Heart right ventricle (tissue), 16 donors: Measurements from ENCODE around the gene PDHX. TPM values are rescaled to one million over a fixed set of nuclear protein-coding genes. Genes with fewer than 3 reads are reported as not detected.

Source experiments
- ATAC-seq, 8 donors: fragments of 200-7000 bp; cut with Tn5 transposase; one replicate each; pipeline ENCODE4 v1.9.1; 2020; ENCODE audit warnings: mild to moderate bottlenecking in 8 of 8, moderate library complexity in 8 of 8, moderate number of reproducible peaks in 1 of 8
- DNase-seq, 2 donors: peaks; one replicate each; pipeline ENCODE4 v3.0.0-alpha.2; 2020
- H3K27ac ChIP-seq, 10 donors: fragments of 200-600 bp; sonication (generic) in 2 of 10; one replicate each; pipeline versions ENCODE4 v1.5.0 to v1.8.0; 2020 to 2022; ENCODE audit warnings: mild to moderate bottlenecking in 3 of 10
- H3K27me3 ChIP-seq, 7 donors: fragments of 200-600 bp; one replicate each; pipeline ENCODE4 v1.8.0; 2021 to 2022; ENCODE audit warnings: mild to moderate bottlenecking in 2 of 7
- H3K36me3 ChIP-seq, 9 donors: fragments of 200-600 bp; sonication (generic) in 1 of 9; one replicate each; pipeline versions ENCODE4 v1.5.0 to v1.8.0; 2020 to 2022; ENCODE audit warnings: mild to moderate bottlenecking in 2 of 9
- H3K4me1 ChIP-seq, 9 donors: fragments of 200-600 bp; sonication (generic) in 1 of 9; one replicate each; pipeline versions ENCODE4 v1.5.0 to v1.8.0; 2020 to 2022; ENCODE audit warnings: mild to moderate bottlenecking in 4 of 9
- H3K4me3 ChIP-seq, 10 donors: fragments of 200-600 bp; sonication (generic) in 2 of 10; one replicate each; pipeline versions ENCODE4 v1.5.0 to v1.8.0; 2020 to 2022; ENCODE audit warnings: mild to moderate bottlenecking in 7 of 10, moderate library complexity in 2 of 10
- H3K9me3 ChIP-seq, 11 donors: fragments of 200-600 bp in 10 of 11; sonication (generic) in 2 of 11; one replicate each; pipeline versions ENCODE4 v1.5.0 to v1.8.0; 2013 to 2022; ENCODE audit warnings: mild to moderate bottlenecking in 2 of 11, control low read depth in 1 of 11, moderate library complexity in 1 of 11
- WGBS, 2 donors: extraction: QIAGEN DNeasy Blood & Tissue Kit; methylation state at CpG; one replicate each; pipeline ENCODE4 v1.1.7; 2013; ENCODE audit warnings: inconsistent platforms in 1 of 2; 5-methylcytosine and 5-hydroxymethylcytosine counted together
- intact Hi-C, 10 donors: fragments of 100-400 bp; cut with DNase I; formaldehyde crosslinking; loops; one replicate each; pipeline versions ENCODE4 v1.11.1 to v1.14.2; 2022
- microRNA-seq, 2 donors: library from miRNA; unstranded; fragments of <30 nt; microRNA quantifications; one replicate each; pipeline ENCODE4 v1.2.0, GENCODE V29; 2021
- polyA plus RNA-seq, 2 donors: library from polyadenylated mRNA; stranded (reverse); fragments of 200-250 nt; gene quantifications; one replicate each; pipeline ENCODE4 v1.2.3, GENCODE V29; 2013
- total RNA-seq, 10 donors: library from RNA; stranded (reverse); fragmentation: NEBNext Ultra II Directional in 3 of 10; extraction: Animal tissue kit (Norgen Biotek cat#: 25700) in 3 of 10; gene quantifications; one replicate each; pipeline versions ENCODE4 v1.2.1 to v1.2.4, GENCODE V29; 2021 to 2023
- TF ChIP-seq, protein P1 (sequence below), 9 donors: fragments of 200-600 bp; sonication (generic) in 2 of 9; IDR thresholded peaks; one replicate each; pipeline versions ENCODE4 v1.5.0 to v1.8.0; 2021 to 2022; ENCODE audit warnings: antibody characterized with exemption in 9 of 9, mild to moderate bottlenecking in 5 of 9, moderate library complexity in 1 of 9
- donor health status: Arrhythmogenic right ventricular cardiomyopathy.
- donor health status: ischemic (EF 13 %, LVEDD 7.1; RV severe dilation, severe dysfunction).
- donor health status: healthy with polysubstance abuse.
- donor health status: DM: no; HTN: yes; CAD: no.
- donor health status: DM: no; HTN: no; CAD: no.
- donor health status: ischemic (EF 25% LVEDD 6.9; RV normal size, moderate dysfunction).
- donor health status: ischemic (EF 25% LVEDD 5.7; RV mildly dilated, moderate dysfunction).
- donor health status: healthy.
- donor health status: DM: yes; HTN: yes; CAD: no.
- donor health status: Ischemic cardiomyopathy.
- donor health status: ischemic (EF 35%, LVEDD 5.7; RV mildly dilated, moderate dysfunction).
- donor health status: nonischemic (EF 11% LVEDD 7.7; RV severe dilation, severe dysfunction).
- donor health status: DM: yes; HTN: yes; CAD: no.
- donor health status: PGD.
- donor health status: ischemic (EF 29% LVEDD 5.4; RV normal size, mild dysfunction).
- donor health status: nonischemic (EF 23%, LVEDD 6.1; RV moderate dilation, normal function).

The PDHX gene
- total and polyA plus RNA-seq, 12 donors = 52.7 to 203 (median 171) TPM

DNA sequence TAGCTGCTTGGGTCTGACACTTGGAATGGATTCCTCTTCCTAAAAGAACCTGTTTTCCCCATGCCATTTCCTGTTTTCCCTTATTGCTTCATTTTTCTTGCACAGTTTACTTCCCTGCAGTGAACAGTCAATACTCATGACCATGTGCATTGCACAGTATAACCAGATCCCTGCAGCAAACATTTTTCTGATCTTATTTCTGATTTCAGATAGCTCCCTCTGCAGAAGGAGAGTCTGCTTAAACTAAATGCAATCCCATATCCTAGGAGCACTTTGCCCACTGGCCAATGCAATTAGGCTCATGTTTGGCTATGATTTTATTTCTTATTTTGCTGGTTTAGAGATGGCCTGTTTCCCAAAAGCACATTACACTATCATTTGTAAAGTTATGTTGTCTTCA, 125.8 kb downstream of the PDHX start:
- no peaks in the 10 kb centered on the region for H3K36me3 ChIP-seq
- intact Hi-C loops = no loop called here
- ATAC-seq (no peak), DNase-seq (no peak)
- H3K27me3 ChIP-seq = no peaks in the 10 kb centered on the region
- H3K4me3 ChIP-seq = no peak overlapping the region
- no peak overlapping the region for H3K27ac ChIP-seq
- TF ChIP-seq, protein P1, sequence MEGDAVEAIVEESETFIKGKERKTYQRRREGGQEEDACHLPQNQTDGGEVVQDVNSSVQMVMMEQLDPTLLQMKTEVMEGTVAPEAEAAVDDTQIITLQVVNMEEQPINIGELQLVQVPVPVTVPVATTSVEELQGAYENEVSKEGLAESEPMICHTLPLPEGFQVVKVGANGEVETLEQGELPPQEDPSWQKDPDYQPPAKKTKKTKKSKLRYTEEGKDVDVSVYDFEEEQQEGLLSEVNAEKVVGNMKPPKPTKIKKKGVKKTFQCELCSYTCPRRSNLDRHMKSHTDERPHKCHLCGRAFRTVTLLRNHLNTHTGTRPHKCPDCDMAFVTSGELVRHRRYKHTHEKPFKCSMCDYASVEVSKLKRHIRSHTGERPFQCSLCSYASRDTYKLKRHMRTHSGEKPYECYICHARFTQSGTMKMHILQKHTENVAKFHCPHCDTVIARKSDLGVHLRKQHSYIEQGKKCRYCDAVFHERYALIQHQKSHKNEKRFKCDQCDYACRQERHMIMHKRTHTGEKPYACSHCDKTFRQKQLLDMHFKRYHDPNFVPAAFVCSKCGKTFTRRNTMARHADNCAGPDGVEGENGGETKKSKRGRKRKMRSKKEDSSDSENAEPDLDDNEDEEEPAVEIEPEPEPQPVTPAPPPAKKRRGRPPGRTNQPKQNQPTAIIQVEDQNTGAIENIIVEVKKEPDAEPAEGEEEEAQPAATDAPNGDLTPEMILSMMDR (IDR thresholded peaks at IDR 0.05) = no peak
- no peaks in the 10 kb centered on the region for H3K9me3 ChIP-seq
- H3K4me1 ChIP-seq = peaks cover 0 to 66% (median 6%) of the 10 kb centered on the region in 9 donors

DNA sequence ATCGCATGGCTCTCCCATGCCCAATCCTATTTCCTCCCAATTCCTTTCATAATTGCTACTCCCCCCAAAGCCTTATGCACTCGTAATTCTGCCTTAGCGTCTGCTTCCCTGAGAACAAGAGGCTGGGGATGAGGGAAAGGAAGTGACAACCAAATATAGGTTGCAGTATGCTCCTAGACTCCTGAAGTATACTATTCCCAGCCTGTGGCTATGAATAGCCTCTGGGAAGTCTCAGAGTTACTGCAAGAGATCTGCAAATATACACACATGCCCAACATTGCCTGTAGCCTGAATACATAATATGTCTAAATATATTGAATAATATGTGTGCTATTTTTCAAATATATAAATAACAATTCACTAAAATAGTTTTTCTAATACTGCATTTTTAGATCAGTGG, 126.5 kb downstream of the PDHX start:
- Histone ChIP-seq H3K9me3 (no peaks in the 10 kb centered on the region), H3K36me3 (no peaks in the 10 kb centered on the region), H3K4me3 (no peak overlapping the region), H3K4me1 (peaks cover 0 to 72% (median 6%) of the 10 kb centered on the region in 9 donors), H3K27ac (peak overlapping the region in 1 of 10 donors; percentile 27), H3K27me3 (no peaks in the 10 kb centered on the region)
- intact Hi-C loops = no loop called here
- DNase-seq = no peak
- WGBS, 2 donors = 53 to 64% methylated on average over 3 of the region's 3 CpGs
- TF ChIP-seq, protein P1 (IDR thresholded peaks at IDR 0.05) = no peak
- ATAC-seq = peak in 6 of 8 donors; percentile 43 to 76 (median 69)

DNA sequence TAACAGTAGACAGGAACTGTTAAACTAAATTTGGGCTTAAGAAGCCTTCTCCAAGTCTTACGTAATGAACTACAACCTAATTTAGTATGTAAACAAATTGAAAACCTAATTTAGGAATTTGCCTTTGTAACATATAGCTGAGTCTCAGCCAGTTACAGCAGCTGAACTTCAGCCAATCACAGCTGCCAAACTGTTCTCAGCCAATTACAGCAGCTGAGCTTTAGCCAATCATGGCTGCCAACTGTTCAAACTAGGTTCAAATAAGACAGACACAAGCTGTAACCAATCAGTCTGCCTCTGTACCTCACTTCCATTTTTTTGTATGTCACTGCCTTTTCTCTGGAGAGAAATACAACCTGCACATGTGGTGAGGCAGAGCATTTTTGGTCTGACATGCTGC, 127.5 kb downstream of the PDHX start:
- peak overlapping the region in 3 of 10 donors; percentile 14 to 23 (median 20) for H3K4me3 ChIP-seq
- DNase-seq = peak in 1 of 2 donors; percentile 35
- H3K36me3 ChIP-seq = no peaks in the 10 kb centered on the region
- TF ChIP-seq, protein P1 (IDR thresholded peaks at IDR 0.05) = no peak
- H3K27me3 ChIP-seq = no peaks in the 10 kb centered on the region
- peak overlapping the region in 1 of 10 donors; percentile 25 for H3K27ac ChIP-seq
- H3K9me3 ChIP-seq = no peaks in the 10 kb centered on the region
- peaks cover 0 to 82% (median 6%) of the 10 kb centered on the region in 9 donors for H3K4me1 ChIP-seq
- peak; percentile 36 to 81 (median 71) for ATAC-seq
- intact Hi-C loops = no loop called here
- 70 to 80% methylated on average over 1 of the region's 1 CpG for WGBS, 2 donors

DNA sequence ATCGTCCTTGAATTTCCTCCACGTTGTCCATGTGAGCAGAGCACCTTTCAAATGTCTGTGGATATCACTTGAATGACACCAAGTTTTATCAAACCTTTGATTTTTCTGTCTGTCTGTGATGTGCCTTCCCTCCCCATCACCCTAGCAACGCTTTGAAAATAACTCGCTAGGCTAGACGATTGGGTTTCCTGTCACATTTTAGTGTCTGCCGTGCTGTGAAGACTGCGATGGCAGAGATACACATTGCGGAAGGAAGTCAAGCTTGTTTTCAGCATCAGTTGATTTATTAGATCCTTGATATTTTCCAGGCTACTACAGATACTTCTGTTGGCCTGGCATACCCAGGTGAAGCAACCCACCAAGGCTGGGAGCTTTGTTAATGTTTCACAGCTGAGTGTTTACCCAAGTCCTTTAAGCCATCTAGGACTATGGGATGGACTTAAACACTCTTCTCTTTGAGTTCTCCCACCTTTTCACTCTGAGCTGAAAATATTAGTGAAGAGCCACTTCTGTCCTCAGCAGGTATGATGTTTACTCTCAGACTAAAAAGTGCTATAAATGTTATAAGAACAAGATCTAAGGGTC, 128.9 kb downstream of the PDHX start:
- peaks cover 0 to 88% (median 6%) of the 10 kb centered on the region in 9 donors for H3K4me1 ChIP-seq
- TF ChIP-seq, protein P1 (IDR thresholded peaks at IDR 0.05) = no peak
- DNase-seq (no peak), ATAC-seq (peak in 2 of 8 donors; percentile 29 to 33)
- no peaks in the 10 kb centered on the region for H3K9me3 ChIP-seq
- no peak overlapping the region for H3K4me3 ChIP-seq
- H3K27me3 ChIP-seq = no peaks in the 10 kb centered on the region
- no peaks in the 10 kb centered on the region for H3K36me3 ChIP-seq
- intact Hi-C loops = no loop called here
- peak overlapping the region in 1 of 10 donors; percentile 75 for H3K27ac ChIP-seq
- WGBS, 2 donors = 49 to 54% methylated on average over 8 of the region's 8 CpGs

Small RNA genes lying within 50 kb of the gene (microRNA-seq; reads per million reads assigned to microRNA genes)
- gene MIR1343 = 1.8 to 6.6 reads per million in 2 donors

Other genes starting within 250 kb of the PDHX start
- gene APIP, start 239 bp upstream of the PDHX start, total RNA-seq = 10 to 100 TPM; 22.8 to 34.9 (median 31.1) TPM
- gene APIP, start 239 bp upstream of the PDHX start, polyA plus RNA-seq = 10 to 100 TPM; 17.2 to 21.3 TPM
- 100 to 1,000 TPM in 1 of 10 donors, 10 to 100 TPM in 9; 18.9 to 104 (median 27.1) TPM for gene CD44, start 222.6 kb downstream of the PDHX start, total RNA-seq
- 10 to 100 TPM in 1 of 2 donors, 1 to 10 TPM in 1; 7.0 to 18.8 TPM for gene CD44, start 222.6 kb downstream of the PDHX start, polyA plus RNA-seq